HG02885 (cell line): ENCODE results near the gene HES7.

ENCODE experiments used
- ATAC-seq: cut with Tn5 transposase; IDR thresholded peaks from one replicate; pipeline ENCODE4 v1.9.1; 2021; ENCODE audit warnings: mild to moderate bottlenecking; ENCODE audit not compliant: unreplicated experiment, poor library complexity

Gene HES7

DNA sequence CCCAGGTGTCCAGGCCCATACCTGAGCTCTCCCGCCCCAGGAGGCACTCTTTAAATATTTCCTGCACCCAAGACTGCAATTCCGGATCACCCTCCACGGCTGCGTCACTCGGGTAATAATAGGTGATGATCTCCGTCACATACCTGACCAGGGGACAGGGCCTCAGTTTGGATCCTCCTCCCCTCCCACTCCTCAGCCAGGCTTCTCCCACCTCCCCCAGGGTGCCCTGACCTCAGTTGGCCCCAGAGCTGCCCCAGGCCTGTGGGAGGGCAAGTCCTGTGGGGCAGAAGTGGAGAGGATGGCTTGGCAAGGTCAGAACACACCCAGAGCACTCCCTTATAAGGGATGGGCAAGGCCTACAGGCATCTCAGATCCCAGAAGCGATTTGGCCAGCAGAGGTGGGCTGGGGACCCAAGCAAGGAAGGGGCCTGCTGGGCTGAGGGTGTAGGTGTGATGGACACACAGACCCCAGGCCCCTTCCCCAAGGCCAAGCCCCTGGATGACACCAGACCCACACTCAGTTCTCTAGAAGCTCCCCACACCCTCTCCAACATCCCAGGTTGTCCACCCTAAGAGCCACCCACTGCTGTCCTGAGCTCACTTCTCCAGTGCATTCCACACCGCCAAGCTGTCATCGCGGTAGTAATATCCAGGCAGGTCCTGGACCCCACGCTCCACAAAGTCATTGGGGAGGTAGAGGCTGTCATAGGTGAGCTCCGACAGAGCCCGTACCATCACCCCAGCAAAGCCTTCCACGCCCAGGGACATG lies 48.1 kb downstream of the HES7 start:
- ATAC-seq: no peak

DNA sequence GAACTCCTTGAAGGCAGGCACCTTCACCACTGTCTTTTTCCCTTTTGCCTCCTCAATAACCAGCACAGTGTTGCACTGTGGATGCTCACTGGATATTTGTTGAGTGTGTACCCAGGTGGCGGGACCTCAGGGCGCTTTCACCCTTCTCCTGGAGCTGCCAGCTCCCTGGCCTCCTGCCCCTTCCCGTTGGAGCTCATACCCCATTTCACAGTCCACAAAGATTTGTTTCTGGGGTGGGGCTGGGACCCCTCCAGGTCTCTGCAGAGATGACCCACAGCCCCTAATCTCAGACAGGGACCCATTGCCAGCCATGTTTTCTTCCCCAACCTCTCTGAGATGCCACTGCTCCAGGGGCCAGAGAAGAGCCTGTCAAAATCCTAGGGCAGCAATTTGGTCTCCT lies 48.8 kb downstream of the HES7 start:
- no peak for ATAC-seq

- no peak for ATAC-seq
Observed at GRCh38 chr17:8074554-8074953, 49.4 kb downstream of the HES7 start.

DNA sequence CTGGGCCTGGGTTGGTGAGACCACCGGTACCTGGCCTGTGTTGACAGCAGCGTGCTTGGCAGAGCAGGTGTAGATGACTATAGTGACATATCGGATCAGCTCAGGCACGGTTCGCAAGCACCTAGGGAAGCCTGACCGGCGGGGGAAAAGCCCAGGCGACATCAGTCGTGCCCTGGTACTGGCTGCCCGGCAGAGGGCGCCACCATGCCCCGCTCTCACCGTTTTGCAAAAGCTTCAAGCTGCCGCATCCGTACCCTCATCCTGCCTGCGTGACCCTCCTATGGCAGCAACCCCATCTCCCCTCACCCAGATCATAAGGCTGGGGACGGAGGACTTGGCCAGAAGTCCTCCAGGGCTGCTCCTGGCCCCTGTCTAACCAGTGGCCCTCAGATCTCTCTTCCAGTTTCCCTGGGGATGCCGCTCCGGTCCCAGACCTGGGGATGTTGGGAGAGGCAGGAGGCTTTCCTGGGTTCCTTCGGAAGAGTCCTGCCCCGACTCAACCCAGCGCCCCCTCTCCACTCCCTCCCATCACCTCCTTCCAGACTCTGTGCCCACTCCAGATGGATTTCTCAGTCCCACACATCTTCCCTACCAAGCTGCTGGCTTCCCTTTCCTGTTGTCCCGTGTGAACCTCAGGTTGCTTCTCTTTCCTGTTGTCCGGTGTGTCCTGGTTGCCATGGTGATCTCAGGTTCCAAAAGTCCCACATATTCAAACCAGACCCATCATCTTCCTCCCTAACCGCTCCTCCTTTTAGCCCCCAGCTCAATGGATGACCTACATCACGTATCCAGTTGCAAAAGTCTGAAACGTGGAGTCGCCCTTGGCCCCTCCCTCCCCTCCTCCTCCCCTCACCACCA lies 50.0 kb downstream of the HES7 start:
- no peak for ATAC-seq

DNA sequence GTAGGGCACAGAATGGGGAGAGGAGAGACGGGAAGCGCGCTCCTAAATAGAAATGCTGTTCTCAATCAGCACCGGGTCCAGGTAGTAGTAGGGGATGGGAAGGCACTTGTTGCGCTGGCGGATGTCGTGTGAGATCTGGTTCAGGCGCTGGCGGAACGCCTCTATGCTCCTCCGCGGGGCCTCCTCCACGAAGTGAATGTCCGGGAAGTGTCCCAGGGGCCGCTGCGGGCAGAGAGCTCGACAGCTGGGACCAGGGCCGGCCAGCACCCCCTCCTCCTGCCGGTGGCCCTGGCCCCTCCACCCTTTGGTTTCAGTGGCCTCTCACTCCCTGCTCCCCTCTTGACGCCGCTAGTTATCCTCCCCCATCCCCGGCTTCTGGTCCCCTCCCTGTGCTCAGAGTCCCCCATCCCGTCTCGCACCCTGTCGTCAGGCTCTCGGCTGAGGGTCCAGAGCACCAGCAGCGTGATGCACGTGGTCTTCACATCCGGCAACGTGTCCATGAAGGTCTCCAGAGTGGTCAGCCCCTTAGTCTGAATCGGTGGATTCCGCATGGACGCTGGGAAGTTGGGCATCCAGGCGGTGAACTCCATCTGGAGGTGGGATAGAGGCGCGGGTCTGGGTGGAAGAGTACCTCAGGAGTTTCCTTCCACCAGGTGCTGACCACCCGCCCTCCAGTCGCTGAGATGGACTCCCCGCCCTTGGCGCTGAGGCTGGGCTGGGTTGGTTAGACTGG lies 51.0 kb downstream of the HES7 start:
- no peak for ATAC-seq

DNA sequence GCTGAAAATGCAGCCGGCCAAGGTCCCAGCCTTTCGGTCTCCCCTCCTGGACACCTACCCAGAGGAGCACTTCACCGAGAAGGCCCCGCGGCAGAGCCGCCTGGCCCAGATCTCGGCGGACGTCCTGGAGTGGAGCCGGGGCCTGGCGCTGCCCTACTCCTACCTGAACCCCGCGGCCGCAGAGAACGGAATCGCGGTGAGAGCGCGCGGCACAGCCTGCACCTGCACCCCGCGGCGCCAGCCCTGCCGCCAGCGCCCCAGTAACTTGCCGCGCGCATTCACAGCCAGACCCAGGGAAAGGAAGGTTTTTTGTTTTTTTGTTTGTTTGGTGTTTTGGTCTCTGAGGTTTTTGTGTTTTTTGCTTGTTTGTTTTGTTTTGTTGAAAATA lies 51.6 kb downstream of the HES7 start:
- no peak for ATAC-seq

- ATAC-seq: no peak
Observed at GRCh38 chr17:8071496-8071895, 52.4 kb downstream of the HES7 start.
